Measurements from ENCODE around the gene NYAP2.

DNA sequence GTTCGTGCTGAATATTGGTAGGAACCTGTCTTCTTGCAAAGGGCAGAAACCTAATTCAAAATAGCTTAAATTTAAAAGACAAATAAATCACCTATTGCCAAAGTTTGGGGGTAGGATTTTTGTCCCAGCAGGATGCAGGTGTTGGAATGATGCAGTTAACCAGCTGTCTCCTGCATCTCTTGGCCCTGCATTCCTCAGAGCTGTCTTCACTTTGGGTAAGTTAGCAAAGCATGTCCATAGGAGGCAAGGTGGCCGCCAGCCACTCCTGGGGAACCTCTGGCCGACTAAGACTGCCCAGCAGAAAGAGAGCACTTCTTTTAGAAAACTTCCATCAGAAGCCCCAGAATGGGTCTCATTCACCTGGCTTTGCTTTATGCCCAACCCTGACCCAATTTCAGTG is 20.5 kb upstream of the NYAP2 start:
- TF ChIP-seq ELF4 (IDR thresholded peaks at IDR 0.05) (no peak), CTBP1 (IDR thresholded peaks at IDR 0.05; ENCODE audit: borderline replicate concordance) (no peak), SP1 (IDR thresholded peaks at IDR 0.05) (no peak), ZNF384 (IDR thresholded peaks at IDR 0.05) (no peak), ARNT (IDR thresholded peaks at IDR 0.05) (no peak), L3MBTL2 (conservative IDR thresholded peaks at IDR 0.05) (no peak), FOXA1 (IDR thresholded peaks at IDR 0.05) (no peak)

Data from HEK293T (cell line).